Kidney (tissue), 14 donors: ENCODE measurements around the gene GPC1. TPM values are rescaled to one million over a fixed set of nuclear protein-coding genes. Genes with fewer than 3 reads are reported as not detected.

Source experiments
- DNase-seq, 5 donors: peaks; one replicate each; pipeline ENCODE4 v3.0.0-alpha.2; 2013 to 2020
- FAIRE-seq: peaks from 2 replicates; lab custom pipeline; 2012; peaks lifted over from hg19 to GRCh38; lab: Jason Lieb, UNC
- H3K27ac ChIP-seq, 2 donors: one replicate each; pipeline ENCODE4 v1.7.0; 2013; ENCODE audit warnings: low read depth in 2 of 2, low read length in 2 of 2, inconsistent platforms in 1 of 2
- H3K27me3 ChIP-seq: one replicate; pipeline ENCODE4 v1.7.1; 2013; ENCODE audit warnings: low read length, inconsistent platforms; ENCODE audit not compliant: control insufficient read depth, insufficient read depth
- H3K36me3 ChIP-seq, 3 donors: one replicate each; pipeline versions ENCODE4 v1.7.0 to v1.7.1; 2013; ENCODE audit warnings: low read length in 3 of 3, control low read depth in 1 of 3, inconsistent platforms in 1 of 3; ENCODE audit not compliant: insufficient read depth in 3 of 3, control insufficient read depth in 2 of 3
- H3K4me1 ChIP-seq, 3 donors: one replicate each; pipeline versions ENCODE4 v1.7.0 to v1.7.1; 2013; ENCODE audit warnings: low read length in 3 of 3, inconsistent platforms in 1 of 3, low read depth in 1 of 3; ENCODE audit not compliant: control insufficient read depth in 2 of 3, insufficient read depth in 2 of 3
- H3K4me3 ChIP-seq, 3 donors: one replicate each; pipeline versions ENCODE4 v1.7.0 to v1.8.1; 2013; ENCODE audit warnings: low read length in 3 of 3, control low read depth in 1 of 3, inconsistent platforms in 1 of 3
- H3K9ac ChIP-seq, 3 donors: one replicate each; pipeline versions ENCODE4 v1.7.0 to v1.7.1; 2013; ENCODE audit warnings: low read length in 3 of 3, control low read depth in 1 of 3, inconsistent platforms in 1 of 3
- H3K9me3 ChIP-seq, 3 donors: one replicate each; pipeline versions ENCODE4 v1.7.0 to v1.7.1; 2013; ENCODE audit warnings: low read length in 3 of 3, control low read depth in 1 of 3, inconsistent platforms in 1 of 3; ENCODE audit not compliant: control insufficient read depth in 2 of 3, insufficient read depth in 1 of 3
- intact Hi-C: fragments of 100-400 bp; cut with DNase I; formaldehyde crosslinking; loops from one replicate; pipeline ENCODE4 v1.11.1; 2022
- polyA plus RNA-seq: library from polyadenylated mRNA; stranded (reverse); fragments of 350-450 nt; fragmentation: Illumina TruSeq; extraction: RNeasy Lipid Tissue Mini Kit (QIAGEN cat#74804); gene quantifications from one replicate; pipeline ENCODE4 v1.2.3, GENCODE V29; 2014; ENCODE audit warnings: low read depth, low replicate concordance; ENCODE audit not compliant: insufficient read depth
- total RNA-seq: library from RNA; stranded (reverse); fragmentation: NEBNext Ultra II Directional; extraction: Animal tissue kit (Norgen Biotek cat#: 25700); gene quantifications from one replicate; pipeline ENCODE4 v1.2.1, GENCODE V29; 2021
- TF ChIP-seq, protein P1 (sequence below): IDR thresholded peaks from 3 replicates; pipeline ENCODE4 v1.5.1; 2012; ENCODE audit warnings: mild to moderate bottlenecking, moderate library complexity, borderline replicate concordance; ENCODE audit not compliant: insufficient read depth; ENCODE audit errors: extremely low read depth
- donor health status: control.
- donor health status: control.
- donor health status: control.
- donor health status: control.
- donor health status: control.
- donor health status: DM: yes; HTN: yes; CAD: no.
- donor health status: Normal renal cell carcinoma (clear cell type).

GPC1 gene
- total and polyA plus RNA-seq, 2 donors from 2014 or later, result 18.4 to 124 TPM

DNA sequence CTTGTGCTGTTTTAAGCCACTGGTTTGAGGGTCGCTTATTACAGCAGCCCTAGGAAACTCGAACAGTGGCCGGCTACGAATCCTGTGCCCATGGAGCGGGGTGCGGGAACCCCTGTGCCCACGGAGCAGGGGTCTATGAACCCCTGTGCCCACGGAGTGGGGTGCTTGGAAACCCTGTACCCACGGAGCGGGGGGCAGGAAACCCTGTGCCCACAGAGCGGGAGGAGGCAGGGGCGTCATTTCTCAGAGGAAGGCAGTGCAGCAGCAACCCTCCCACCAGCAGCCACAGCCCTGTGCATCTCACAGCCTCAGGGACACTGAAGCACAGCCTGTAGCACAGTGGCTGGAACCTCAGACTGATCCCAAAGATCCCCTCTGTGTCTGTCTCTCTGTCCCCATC lies 34.2 kb upstream of the GPC1 start:
- Histone ChIP-seq H3K27me3 (no peaks in the 10 kb centered on the region), H3K4me3 (no peak overlapping the region), H3K36me3 (no peaks in the 10 kb centered on the region), H3K9ac (no peak overlapping the region), H3K27ac (no peak overlapping the region), H3K9me3 (no peaks in the 10 kb centered on the region), H3K4me1 (no peaks in the 10 kb centered on the region)
- no peak for FAIRE-seq
- DNase-seq, result peak in 3 of 5 donors; percentile 5 to 37 (median 18)
- TF ChIP-seq, protein P1, sequence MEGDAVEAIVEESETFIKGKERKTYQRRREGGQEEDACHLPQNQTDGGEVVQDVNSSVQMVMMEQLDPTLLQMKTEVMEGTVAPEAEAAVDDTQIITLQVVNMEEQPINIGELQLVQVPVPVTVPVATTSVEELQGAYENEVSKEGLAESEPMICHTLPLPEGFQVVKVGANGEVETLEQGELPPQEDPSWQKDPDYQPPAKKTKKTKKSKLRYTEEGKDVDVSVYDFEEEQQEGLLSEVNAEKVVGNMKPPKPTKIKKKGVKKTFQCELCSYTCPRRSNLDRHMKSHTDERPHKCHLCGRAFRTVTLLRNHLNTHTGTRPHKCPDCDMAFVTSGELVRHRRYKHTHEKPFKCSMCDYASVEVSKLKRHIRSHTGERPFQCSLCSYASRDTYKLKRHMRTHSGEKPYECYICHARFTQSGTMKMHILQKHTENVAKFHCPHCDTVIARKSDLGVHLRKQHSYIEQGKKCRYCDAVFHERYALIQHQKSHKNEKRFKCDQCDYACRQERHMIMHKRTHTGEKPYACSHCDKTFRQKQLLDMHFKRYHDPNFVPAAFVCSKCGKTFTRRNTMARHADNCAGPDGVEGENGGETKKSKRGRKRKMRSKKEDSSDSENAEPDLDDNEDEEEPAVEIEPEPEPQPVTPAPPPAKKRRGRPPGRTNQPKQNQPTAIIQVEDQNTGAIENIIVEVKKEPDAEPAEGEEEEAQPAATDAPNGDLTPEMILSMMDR, result no peak
- intact Hi-C loops, result no loop called here

DNA sequence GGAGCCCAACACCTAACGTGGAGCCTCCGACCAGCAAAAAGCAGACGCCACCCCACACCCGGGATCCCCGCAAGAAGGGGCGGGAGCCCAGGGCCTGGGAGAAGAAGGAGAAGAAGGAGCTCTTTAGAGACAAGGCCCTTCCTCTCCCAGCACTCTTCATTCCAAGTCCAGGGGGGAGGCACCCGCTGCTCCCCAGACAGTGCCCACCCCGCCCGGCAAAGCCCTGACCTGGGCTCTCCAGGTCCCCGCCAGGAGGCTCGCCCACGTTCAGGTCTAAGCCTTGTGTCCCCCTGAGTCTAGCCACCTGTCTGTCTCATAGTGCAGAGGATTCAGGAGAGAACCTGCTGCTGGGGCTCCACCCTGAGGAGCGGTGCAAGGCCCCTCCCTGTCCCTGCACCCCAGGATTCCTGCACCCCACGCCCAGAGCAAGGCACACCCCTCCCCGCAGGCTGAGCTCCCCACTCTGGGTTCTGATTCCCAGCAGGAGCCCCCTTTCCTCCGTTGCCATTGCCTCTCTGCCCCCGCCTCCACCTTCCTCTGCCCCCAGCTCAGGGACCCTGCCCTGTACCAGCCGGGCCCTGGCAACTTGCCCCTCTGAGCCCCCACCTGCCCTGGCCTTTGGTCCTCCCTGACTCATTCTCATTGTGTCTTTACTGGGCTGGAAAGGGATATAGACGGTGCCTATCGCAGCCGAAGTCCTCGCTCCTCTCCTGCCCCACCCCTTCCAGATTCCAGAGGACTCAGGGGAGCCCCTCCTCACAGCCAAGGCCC lies 33.5 kb upstream of the GPC1 start:
- TF ChIP-seq, protein P1, result no peak
- Histone ChIP-seq H3K4me1 (no peaks in the 10 kb centered on the region), H3K36me3 (no peaks in the 10 kb centered on the region), H3K27me3 (no peaks in the 10 kb centered on the region), H3K27ac (no peak overlapping the region), H3K4me3 (no peak overlapping the region), H3K9me3 (no peaks in the 10 kb centered on the region), H3K9ac (no peak overlapping the region)
- intact Hi-C loops, result no loop called here
- FAIRE-seq (no peak), DNase-seq (peak in 3 of 5 donors; percentile 6 to 52 (median 27))

DNA sequence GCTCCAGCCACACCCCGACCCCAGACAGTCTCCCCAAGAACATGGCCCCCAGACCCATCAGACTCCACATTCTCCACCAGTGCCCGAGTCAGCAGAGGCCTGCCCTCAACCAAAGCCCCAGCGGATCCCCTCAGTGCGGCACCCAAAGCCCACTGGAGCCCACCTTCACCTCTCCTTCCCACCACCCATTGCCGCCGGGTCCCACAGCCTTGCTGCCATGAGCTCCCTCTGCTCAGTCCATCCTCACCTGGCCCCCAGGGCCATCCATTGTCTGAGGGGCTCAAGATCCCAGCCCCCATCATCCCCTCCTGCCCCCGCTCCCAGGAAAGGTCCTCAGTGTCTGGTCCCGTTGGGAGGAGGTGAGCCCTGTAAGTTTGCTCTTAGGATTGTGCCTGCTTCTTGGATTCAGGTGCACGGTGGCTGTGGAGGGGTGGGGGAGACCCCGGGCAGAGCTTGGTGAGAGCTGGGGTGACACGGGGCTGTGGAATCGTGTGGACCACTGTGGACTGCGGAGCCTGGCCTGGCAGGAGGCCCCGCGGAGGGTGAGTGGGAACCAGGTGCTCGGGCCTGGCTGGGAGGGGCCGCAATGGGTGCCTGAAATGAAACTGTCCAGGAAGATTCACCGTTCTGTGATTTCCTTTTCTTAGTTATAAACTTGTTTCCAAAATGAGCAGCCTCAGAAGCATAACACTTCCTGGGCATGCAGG lies 32.7 kb upstream of the GPC1 start:
- Histone ChIP-seq H3K9me3 (no peaks in the 10 kb centered on the region), H3K27ac (no peak overlapping the region), H3K27me3 (no peaks in the 10 kb centered on the region), H3K4me3 (no peak overlapping the region), H3K36me3 (no peaks in the 10 kb centered on the region), H3K4me1 (no peaks in the 10 kb centered on the region), H3K9ac (no peak overlapping the region)
- DNase-seq (peak in 2 of 5 donors; percentile 25 to 41), FAIRE-seq (no peak)
- intact Hi-C loops, result no loop called here
- TF ChIP-seq, protein P1, result no peak
